ENCODE data around the gene CNOT10.

The CNOT10 gene

DNA sequence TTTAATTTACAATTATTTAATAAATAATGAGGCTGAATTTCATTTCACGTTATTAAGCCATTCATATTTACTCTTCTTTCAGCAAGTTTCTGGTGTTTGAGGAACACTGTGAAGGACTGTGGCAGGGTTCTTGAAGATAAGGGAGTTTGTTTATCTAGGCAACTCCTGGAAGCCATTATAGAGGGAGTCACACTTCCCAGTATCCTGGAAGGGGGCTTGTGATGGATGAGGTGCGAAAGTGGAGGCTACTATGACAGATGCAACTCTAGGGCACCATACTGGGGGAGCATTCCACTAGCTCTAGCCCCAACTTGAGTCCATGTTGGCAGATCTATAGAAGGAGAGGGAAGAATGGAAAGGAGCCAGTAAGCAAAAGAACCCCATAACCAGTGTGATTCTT, 14.4 kb downstream of the CNOT10 start:
- no peak overlapping the region for H2BK120ac ChIP-seq (ENCODE audit: low read depth, low read length)
- H3K36me3 ChIP-seq (replicated peaks in 1 of 2; ENCODE audit: control insufficient read depth in 2 of 2, insufficient read depth in 2 of 2, low read length in 2 of 2): peaks cover 3 to 30% of the 10 kb centered on the region in 2 donors
- no peak overlapping the region for H2BK12ac ChIP-seq (ENCODE audit: low read length)
- no peak overlapping the region for H2AK5ac ChIP-seq (ENCODE audit: low read depth, low read length)
- H3K9me3 ChIP-seq (replicated peaks in 1 of 2; ENCODE audit: control insufficient read depth in 2 of 2, insufficient read depth in 1 of 2, low read depth in 1 of 2, low read length in 2 of 2): no peaks in the 10 kb centered on the region
- H3K79me1 ChIP-seq (ENCODE audit: low read depth, low read length): peaks cover 4% of the 10 kb centered on the region
- no peak overlapping the region for H2AFZ ChIP-seq (ENCODE audit: low read length)
- H4K91ac ChIP-seq (ENCODE audit: low read depth, low read length, poor library complexity): no peak overlapping the region
- H3K23ac ChIP-seq (ENCODE audit: low read depth, low read length, poor library complexity): no peak overlapping the region
- H3K4me3 ChIP-seq (ENCODE audit: low read length in 2 of 2): no peak overlapping the region
- no peak overlapping the region for H3K14ac ChIP-seq (ENCODE audit: low read length)
- no peak overlapping the region for H3K18ac ChIP-seq (ENCODE audit: low read length)
- H2BK15ac ChIP-seq (ENCODE audit: low read length): no peak overlapping the region
- H3K4ac ChIP-seq (ENCODE audit: low read length): no peak overlapping the region
- no peak overlapping the region for H3K27ac ChIP-seq (replicated peaks; ENCODE audit: low read length)
- no peak overlapping the region for H2BK5ac ChIP-seq (ENCODE audit: low read length)
- H3K9ac ChIP-seq (ENCODE audit: low read depth, low read length, poor library complexity): no peak overlapping the region
- DNase-seq (ENCODE audit: low spot score): no peak
- peaks cover 0 to 2% of the 10 kb centered on the region in 2 donors for H3K4me1 ChIP-seq (ENCODE audit: control insufficient read depth in 2 of 2, insufficient read depth in 1 of 2, low read depth in 1 of 2, low read length in 2 of 2)
- H3K27me3 ChIP-seq (ENCODE audit: control insufficient read depth in 3 of 3, insufficient read depth in 3 of 3, low read depth in 1 of 3, low read length in 3 of 3): no peaks in the 10 kb centered on the region
- no peak overlapping the region for H4K8ac ChIP-seq (ENCODE audit: low read depth, low read length)
- WGBS, 2 donors (ENCODE audit: extremely low coverage in 2 of 2, insufficient read length in 2 of 2, insufficient replicate concordance in 1 of 2): no CpG with 5 or more reads among the region's 2 CpGs
- H3K4me2 ChIP-seq (ENCODE audit: insufficient read depth, low read length, poor library complexity, severe bottlenecking): no peak overlapping the region

DNA sequence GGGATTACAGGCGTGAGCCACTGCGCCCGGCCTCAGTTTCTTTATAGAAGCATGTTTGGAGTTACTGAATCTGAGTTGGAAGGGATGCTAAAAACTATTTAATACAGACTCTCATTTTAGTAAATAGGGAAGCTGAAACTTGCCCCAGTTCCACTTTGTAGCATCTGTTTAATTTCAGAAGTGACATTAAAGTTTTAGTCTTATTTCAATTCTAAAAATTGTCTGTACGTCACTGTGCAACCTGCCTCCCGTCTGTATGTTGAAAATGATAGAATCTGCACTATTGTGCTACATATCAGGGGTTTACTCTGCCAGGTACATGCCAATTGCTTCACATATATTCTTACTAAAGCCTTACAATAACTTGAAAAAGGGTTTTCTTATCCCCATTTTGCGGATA, 15.3 kb downstream of the CNOT10 start:
- Histone ChIP-seq H3K79me1 (ENCODE audit: low read depth, low read length) (peaks cover 1% of the 10 kb centered on the region), H2BK5ac (ENCODE audit: low read length) (no peak overlapping the region), H3K4ac (ENCODE audit: low read length) (no peak overlapping the region), H3K9me3 (replicated peaks in 1 of 2; ENCODE audit: control insufficient read depth in 2 of 2, insufficient read depth in 1 of 2, low read depth in 1 of 2, low read length in 2 of 2) (no peaks in the 10 kb centered on the region), H4K8ac (ENCODE audit: low read depth, low read length) (no peak overlapping the region), H2BK120ac (ENCODE audit: low read depth, low read length) (no peak overlapping the region), H4K91ac (ENCODE audit: low read depth, low read length, poor library complexity) (no peak overlapping the region), H3K14ac (ENCODE audit: low read length) (no peak overlapping the region), H3K4me1 (ENCODE audit: control insufficient read depth in 2 of 2, insufficient read depth in 1 of 2, low read depth in 1 of 2, low read length in 2 of 2) (peaks cover 0 to 2% of the 10 kb centered on the region in 2 donors), H3K18ac (ENCODE audit: low read length) (no peak overlapping the region), H2AK5ac (ENCODE audit: low read depth, low read length) (no peak overlapping the region), H3K27ac (replicated peaks; ENCODE audit: low read length) (no peak overlapping the region), H3K23ac (ENCODE audit: low read depth, low read length, poor library complexity) (no peak overlapping the region), H3K27me3 (ENCODE audit: control insufficient read depth in 3 of 3, insufficient read depth in 3 of 3, low read depth in 1 of 3, low read length in 3 of 3) (no peaks in the 10 kb centered on the region), H3K4me3 (ENCODE audit: low read length in 2 of 2) (no peak overlapping the region), H3K4me2 (ENCODE audit: insufficient read depth, low read length, poor library complexity, severe bottlenecking) (no peak overlapping the region), H2AFZ (ENCODE audit: low read length) (no peak overlapping the region), H2BK15ac (ENCODE audit: low read length) (no peak overlapping the region), H3K36me3 (replicated peaks in 1 of 2; ENCODE audit: control insufficient read depth in 2 of 2, insufficient read depth in 2 of 2, low read length in 2 of 2) (peaks cover 3 to 38% of the 10 kb centered on the region in 2 donors), H3K9ac (ENCODE audit: low read depth, low read length, poor library complexity) (no peak overlapping the region), H2BK12ac (ENCODE audit: low read length) (no peak overlapping the region)
- no peak for DNase-seq (ENCODE audit: low spot score)
- no CpG with 5 or more reads among the region's 6 CpGs for WGBS, 2 donors (ENCODE audit: extremely low coverage in 2 of 2, insufficient read length in 2 of 2, insufficient replicate concordance in 1 of 2)

DNA sequence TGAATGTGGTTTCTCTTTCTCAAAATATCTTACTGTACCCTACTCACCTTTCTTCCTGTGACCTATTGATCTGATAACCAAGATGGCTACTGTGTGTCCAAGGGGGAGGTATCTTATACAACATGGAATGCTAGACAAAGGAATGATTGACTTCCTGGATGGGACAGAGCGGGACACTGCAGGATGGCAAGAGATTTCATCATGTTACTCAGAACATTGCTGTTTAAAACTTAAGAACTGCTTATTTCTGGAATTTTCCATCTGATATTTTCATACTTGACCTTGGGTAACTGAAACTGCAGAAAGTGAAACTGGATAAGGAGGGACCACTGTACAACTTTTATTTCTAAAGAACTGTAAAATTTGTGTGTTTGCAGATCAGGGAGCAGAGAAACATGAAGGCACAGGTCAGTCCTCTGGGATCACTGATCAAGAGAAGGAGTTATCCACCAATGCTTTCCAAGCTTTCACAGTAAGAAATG, 18.5 kb downstream of the CNOT10 start:
- Histone ChIP-seq H2BK5ac (ENCODE audit: low read length) (no peak overlapping the region), H2BK15ac (ENCODE audit: low read length) (no peak overlapping the region), H3K14ac (ENCODE audit: low read length) (no peak overlapping the region), H3K27me3 (ENCODE audit: control insufficient read depth in 3 of 3, insufficient read depth in 3 of 3, low read depth in 1 of 3, low read length in 3 of 3) (no peaks in the 10 kb centered on the region), H3K9me3 (replicated peaks in 1 of 2; ENCODE audit: control insufficient read depth in 2 of 2, insufficient read depth in 1 of 2, low read depth in 1 of 2, low read length in 2 of 2) (no peaks in the 10 kb centered on the region), H2BK120ac (ENCODE audit: low read depth, low read length) (no peak overlapping the region), H3K4me2 (ENCODE audit: insufficient read depth, low read length, poor library complexity, severe bottlenecking) (no peak overlapping the region), H3K4ac (ENCODE audit: low read length) (no peak overlapping the region), H2BK12ac (ENCODE audit: low read length) (no peak overlapping the region), H3K4me3 (ENCODE audit: low read length in 2 of 2) (no peak overlapping the region), H2AFZ (ENCODE audit: low read length) (no peak overlapping the region), H3K23ac (ENCODE audit: low read depth, low read length, poor library complexity) (no peak overlapping the region), H3K36me3 (replicated peaks in 1 of 2; ENCODE audit: control insufficient read depth in 2 of 2, insufficient read depth in 2 of 2, low read length in 2 of 2) (peaks cover 3 to 60% of the 10 kb centered on the region in 2 donors), H3K9ac (ENCODE audit: low read depth, low read length, poor library complexity) (no peak overlapping the region), H3K27ac (replicated peaks; ENCODE audit: low read length) (no peak overlapping the region), H4K8ac (ENCODE audit: low read depth, low read length) (no peak overlapping the region), H4K91ac (ENCODE audit: low read depth, low read length, poor library complexity) (no peak overlapping the region), H2AK5ac (ENCODE audit: low read depth, low read length) (no peak overlapping the region), H3K4me1 (ENCODE audit: control insufficient read depth in 2 of 2, insufficient read depth in 1 of 2, low read depth in 1 of 2, low read length in 2 of 2) (peaks cover 0 to 2% of the 10 kb centered on the region in 2 donors), H3K18ac (ENCODE audit: low read length) (no peak overlapping the region), H3K79me1 (ENCODE audit: low read depth, low read length) (no peaks in the 10 kb centered on the region)
- no CpG with 5 or more reads among the region's 1 CpG for WGBS, 2 donors (ENCODE audit: extremely low coverage in 2 of 2, insufficient read length in 2 of 2, insufficient replicate concordance in 1 of 2)
- DNase-seq (ENCODE audit: low spot score): no peak

DNA sequence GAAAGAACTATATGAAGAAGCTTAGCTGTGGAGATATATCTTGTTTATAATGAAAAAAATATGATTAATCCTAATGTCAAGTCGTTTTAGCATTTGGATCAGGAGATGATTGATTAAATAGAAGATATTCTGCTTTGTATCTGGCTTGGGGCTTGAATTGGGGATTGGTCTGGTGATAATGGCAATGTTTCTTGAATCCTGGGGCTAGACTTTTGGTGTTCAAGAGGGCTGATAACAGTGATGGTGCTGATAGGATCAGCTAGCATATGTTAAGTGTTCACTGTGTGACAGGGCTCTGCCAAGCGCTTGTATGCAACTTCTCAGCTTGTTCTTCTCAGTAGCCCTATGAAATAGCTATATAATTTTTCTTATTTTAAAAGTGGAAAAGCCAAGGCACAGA, 20.2 kb downstream of the CNOT10 start:
- H3K36me3 ChIP-seq (replicated peaks in 1 of 2; ENCODE audit: control insufficient read depth in 2 of 2, insufficient read depth in 2 of 2, low read length in 2 of 2): peaks cover 3 to 67% of the 10 kb centered on the region in 2 donors
- no peak overlapping the region for H2BK120ac ChIP-seq (ENCODE audit: low read depth, low read length)
- H3K4me3 ChIP-seq (ENCODE audit: low read length in 2 of 2): no peak overlapping the region
- H2BK5ac ChIP-seq (ENCODE audit: low read length): no peak overlapping the region
- H2BK12ac ChIP-seq (ENCODE audit: low read length): no peak overlapping the region
- H3K4me1 ChIP-seq (ENCODE audit: control insufficient read depth in 2 of 2, insufficient read depth in 1 of 2, low read depth in 1 of 2, low read length in 2 of 2): peaks cover 0 to 2% of the 10 kb centered on the region in 2 donors
- no peak overlapping the region for H3K18ac ChIP-seq (ENCODE audit: low read length)
- H2AK5ac ChIP-seq (ENCODE audit: low read depth, low read length): no peak overlapping the region
- H4K91ac ChIP-seq (ENCODE audit: low read depth, low read length, poor library complexity): no peak overlapping the region
- H2AFZ ChIP-seq (ENCODE audit: low read length): no peak overlapping the region
- H3K23ac ChIP-seq (ENCODE audit: low read depth, low read length, poor library complexity): no peak overlapping the region
- no peak overlapping the region for H3K27ac ChIP-seq (replicated peaks; ENCODE audit: low read length)
- H3K9ac ChIP-seq (ENCODE audit: low read depth, low read length, poor library complexity): no peak overlapping the region
- H4K8ac ChIP-seq (ENCODE audit: low read depth, low read length): no peak overlapping the region
- H3K27me3 ChIP-seq (ENCODE audit: control insufficient read depth in 3 of 3, insufficient read depth in 3 of 3, low read depth in 1 of 3, low read length in 3 of 3): no peaks in the 10 kb centered on the region
- no peak for DNase-seq (ENCODE audit: low spot score)
- no peaks in the 10 kb centered on the region for H3K79me1 ChIP-seq (ENCODE audit: low read depth, low read length)
- H3K4me2 ChIP-seq (ENCODE audit: insufficient read depth, low read length, poor library complexity, severe bottlenecking): no peak overlapping the region
- no peak overlapping the region for H2BK15ac ChIP-seq (ENCODE audit: low read length)
- H3K14ac ChIP-seq (ENCODE audit: low read length): no peak overlapping the region
- H3K9me3 ChIP-seq (replicated peaks in 1 of 2; ENCODE audit: control insufficient read depth in 2 of 2, insufficient read depth in 1 of 2, low read depth in 1 of 2, low read length in 2 of 2): no peaks in the 10 kb centered on the region
- WGBS, 2 donors (ENCODE audit: extremely low coverage in 2 of 2, insufficient read length in 2 of 2, insufficient replicate concordance in 1 of 2): no CpG with 5 or more reads among the region's 2 CpGs
- H3K4ac ChIP-seq (ENCODE audit: low read length): no peak overlapping the region

All from neuronal stem cell (in vitro differentiated cells).